Measurements from ENCODE around the gene PLXDC1.

PLXDC1 gene

GRCh38 chr17:39096508-39097149 is 54.8 kb downstream of the PLXDC1 start:
- peak; percentile 46 for DNase-seq (ENCODE audit: low spot score)

GRCh38 chr17:39095309-39095686 is 56.1 kb downstream of the PLXDC1 start:
- no peak for DNase-seq (ENCODE audit: low spot score)

- DNase-seq (ENCODE audit: low spot score): peak; percentile 30
Measured at GRCh38 chr17:39094607-39095308, 56.7 kb downstream of the PLXDC1 start.

GRCh38 chr17:39092692-39093230 is 58.7 kb downstream of the PLXDC1 start:
- no peak for DNase-seq (ENCODE audit: low spot score)

- DNase-seq (ENCODE audit: low spot score): no peak
Measured at GRCh38 chr17:39090908-39091665, 60.4 kb downstream of the PLXDC1 start.

GRCh38 chr17:39090400-39090799 is 61.0 kb downstream of the PLXDC1 start:
- DNase-seq (ENCODE audit: low spot score): no peak

GRCh38 chr17:39084558-39084957 is 66.9 kb downstream of the PLXDC1 start:
- no peak for DNase-seq (ENCODE audit: low spot score)

GRCh38 chr17:39083270-39083669 is 68.2 kb downstream of the PLXDC1 start:
- no peak for DNase-seq (ENCODE audit: low spot score)

- DNase-seq (ENCODE audit: low spot score): no peak
Measured at GRCh38 chr17:39082482-39082881, 69.0 kb downstream of the PLXDC1 start.

GRCh38 chr17:39081851-39082250 is 69.6 kb downstream of the PLXDC1 start:
- no peak for DNase-seq (ENCODE audit: low spot score)

GRCh38 chr17:39080421-39081078 is 70.9 kb downstream of the PLXDC1 start:
- DNase-seq (ENCODE audit: low spot score): no peak

GRCh38 chr17:39079836-39080235 is 71.6 kb downstream of the PLXDC1 start:
- no peak for DNase-seq (ENCODE audit: low spot score)

- no peak for DNase-seq (ENCODE audit: low spot score)
Measured at GRCh38 chr17:39077866-39078265, 73.6 kb downstream of the PLXDC1 start.

GRCh38 chr17:39077252-39077651 is 74.2 kb downstream of the PLXDC1 start:
- DNase-seq (ENCODE audit: low spot score): no peak

- DNase-seq (ENCODE audit: low spot score): no peak
Measured at GRCh38 chr17:39074676-39075075, 76.8 kb downstream of the PLXDC1 start.

- DNase-seq (ENCODE audit: low spot score): no peak
Measured at GRCh38 chr17:39073916-39074315, 77.5 kb downstream of the PLXDC1 start.

GRCh38 chr17:39073353-39073752 is 78.1 kb downstream of the PLXDC1 start:
- DNase-seq (ENCODE audit: low spot score): no peak

- DNase-seq (ENCODE audit: low spot score): no peak
Measured at GRCh38 chr17:39071573-39071972, 79.9 kb downstream of the PLXDC1 start.

- peak; percentile 52 for DNase-seq (ENCODE audit: low spot score)
Measured at GRCh38 chr17:39069114-39069756, 82.2 kb downstream of the PLXDC1 start.

GRCh38 chr17:39064819-39065218 is 86.6 kb downstream of the PLXDC1 start:
- DNase-seq (ENCODE audit: low spot score): no peak

GRCh38 chr17:39064374-39064773 is 87.1 kb downstream of the PLXDC1 start:
- no peak for DNase-seq (ENCODE audit: low spot score)

- no peak for DNase-seq (ENCODE audit: low spot score)
Measured at GRCh38 chr17:39063681-39064069, 87.8 kb downstream of the PLXDC1 start.
